ENCODE data around the gene NT5M.

GRCh38 chr17:17303010-17303846 is at the start of gene NT5M:
- no peak for TF ChIP-seq CTCF (IDR thresholded peaks at IDR 0.05; ENCODE audit: low read depth, low read length, poor library complexity, severe bottlenecking)
- no peak for TF ChIP-seq EZH2phosphoT487 (IDR thresholded peaks at IDR 0.05; ENCODE audit: borderline replicate concordance, low read length)

Measured in DOHH2 (cell line).